GM12878 (cell line): ENCODE results near the gene ATXN7L1. TPM values are rescaled to one million over a fixed set of nuclear protein-coding genes. Genes with fewer than 3 reads are reported as not detected.

Source experiments
- ATF7 ChIP-seq: fragments of 450-650 bp; IDR thresholded peaks from 2 replicates; pipeline ENCODE4 v1.6.1; 2016; ENCODE audit warnings: low read depth, mild to moderate bottlenecking
- CBFB ChIP-seq: IDR thresholded peaks from 2 replicates; pipeline ENCODE4 v1.6.1; 2016; ENCODE audit warnings: antibody characterized with exemption, low read depth
- CREB1 ChIP-seq: IDR thresholded peaks from 2 replicates; pipeline ENCODE4 v1.6.1; 2012; ENCODE audit warnings: low read depth, mild to moderate bottlenecking, inconsistent platforms
- ESRRA ChIP-seq: IDR thresholded peaks from 2 replicates; pipeline ENCODE4 v1.6.1; 2012; ENCODE audit warnings: mild to moderate bottlenecking, low read length, improper control_type of control experiment
- HDAC6 ChIP-seq: fragments of 200-600 bp; sonication (generic); IDR thresholded peaks from one replicate; pipeline ENCODE4 v1.8.0; 2017; ENCODE audit warnings: antibody characterized with exemption; ENCODE audit not compliant: unreplicated experiment
- KAT2A ChIP-seq: conservative IDR thresholded peaks from 2 replicates; pipeline ENCODE4 v1.6.1; 2011; ENCODE audit warnings: low read depth, low read length; ENCODE audit not compliant: control insufficient read depth
- SMAD5 ChIP-seq: IDR thresholded peaks from 2 replicates; pipeline ENCODE4 v1.6.1; 2016; ENCODE audit warnings: antibody characterized with exemption, low read depth
- STAT3 ChIP-seq: IDR thresholded peaks from 2 replicates; pipeline ENCODE4 v1.6.1; 2011; ENCODE audit warnings: low read depth, low read length, improper control_type of control experiment
- WRNIP1 ChIP-seq: IDR thresholded peaks from 2 replicates; pipeline ENCODE4 v1.6.1; 2011; ENCODE audit warnings: low read depth, low read length, improper control_type of control experiment, borderline replicate concordance
- polyA plus RNA-seq, 11 experiments: library from polyadenylated mRNA; depleted of rRNA in 4 of 11; unstranded in 6 of 11; stranded (reverse) in 5 of 11; fragments of >200 nt; fragmentation: Nextera tagmentation in 4 of 11; fragmentation: Illumina TruSeq in 1 of 11; extraction: Ambion mirVana in 4 of 11; extraction: Trizol in 1 of 11; gene quantifications; 1 replicate in 1 of 11; 2 replicates in 10 of 11; pipeline versions ENCODE4 v1.2.1 to v1.2.3, GENCODE V29; 2011 to 2016; ENCODE audit warnings: inconsistent platforms in 2 of 11, missing spikeins in 2 of 11, low read depth in 1 of 11
- total RNA-seq, 4 experiments: library from RNA; depleted of rRNA in 3 of 4; stranded (reverse); fragments of >200 nt in 3 of 4; fragmentation: Illumina TruSeq in 1 of 4; extraction: Trizol in 1 of 4; gene quantifications; 2 replicates each; pipeline versions ENCODE4 v1.2.1 to v1.2.3, GENCODE V29; 2013 to 2021
- TF ChIP-seq, protein P1 (sequence below): fragments of 450-650 bp; IDR thresholded peaks from 2 replicates; pipeline ENCODE4 v1.6.1; 2017; ENCODE audit warnings: mild to moderate bottlenecking, moderate library complexity
- TF ChIP-seq, protein P2 (sequence below): IDR thresholded peaks from 2 replicates; pipeline ENCODE4 v1.6.1; 2012; ENCODE audit warnings: improper control_type of control experiment, low read depth, low read length; ENCODE audit not compliant: insufficient replicate concordance

Gene ATXN7L1
- total and polyA plus RNA-seq, 10 of the 15 experiments (the other 5 are each of a cell fraction or from before 2014, with no cell fraction given): 0.40 to 2.9 (median 1.2) TPM

GRCh38 chr7:105877736-105878135 lies 1.3 kb upstream of the ATXN7L1 start (continued):
- TF ChIP-seq, protein P1, sequence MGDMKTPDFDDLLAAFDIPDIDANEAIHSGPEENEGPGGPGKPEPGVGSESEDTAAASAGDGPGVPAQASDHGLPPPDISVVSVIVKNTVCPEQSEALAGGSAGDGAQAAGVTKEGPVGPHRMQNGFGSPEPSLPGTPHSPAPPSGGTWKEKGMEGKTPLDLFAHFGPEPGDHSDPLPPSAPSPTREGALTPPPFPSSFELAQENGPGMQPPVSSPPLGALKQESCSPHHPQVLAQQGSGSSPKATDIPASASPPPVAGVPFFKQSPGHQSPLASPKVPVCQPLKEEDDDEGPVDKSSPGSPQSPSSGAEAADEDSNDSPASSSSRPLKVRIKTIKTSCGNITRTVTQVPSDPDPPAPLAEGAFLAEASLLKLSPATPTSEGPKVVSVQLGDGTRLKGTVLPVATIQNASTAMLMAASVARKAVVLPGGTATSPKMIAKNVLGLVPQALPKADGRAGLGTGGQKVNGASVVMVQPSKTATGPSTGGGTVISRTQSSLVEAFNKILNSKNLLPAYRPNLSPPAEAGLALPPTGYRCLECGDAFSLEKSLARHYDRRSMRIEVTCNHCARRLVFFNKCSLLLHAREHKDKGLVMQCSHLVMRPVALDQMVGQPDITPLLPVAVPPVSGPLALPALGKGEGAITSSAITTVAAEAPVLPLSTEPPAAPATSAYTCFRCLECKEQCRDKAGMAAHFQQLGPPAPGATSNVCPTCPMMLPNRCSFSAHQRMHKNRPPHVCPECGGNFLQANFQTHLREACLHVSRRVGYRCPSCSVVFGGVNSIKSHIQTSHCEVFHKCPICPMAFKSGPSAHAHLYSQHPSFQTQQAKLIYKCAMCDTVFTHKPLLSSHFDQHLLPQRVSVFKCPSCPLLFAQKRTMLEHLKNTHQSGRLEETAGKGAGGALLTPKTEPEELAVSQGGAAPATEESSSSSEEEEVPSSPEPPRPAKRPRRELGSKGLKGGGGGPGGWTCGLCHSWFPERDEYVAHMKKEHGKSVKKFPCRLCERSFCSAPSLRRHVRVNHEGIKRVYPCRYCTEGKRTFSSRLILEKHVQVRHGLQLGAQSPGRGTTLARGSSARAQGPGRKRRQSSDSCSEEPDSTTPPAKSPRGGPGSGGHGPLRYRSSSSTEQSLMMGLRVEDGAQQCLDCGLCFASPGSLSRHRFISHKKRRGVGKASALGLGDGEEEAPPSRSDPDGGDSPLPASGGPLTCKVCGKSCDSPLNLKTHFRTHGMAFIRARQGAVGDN: no peak
- TF ChIP-seq STAT3: no peak
- no peak for TF ChIP-seq HDAC6
- no peak for TF ChIP-seq CREB1
- no peak for TF ChIP-seq CBFB
- TF ChIP-seq SMAD5: no peak
- TF ChIP-seq KAT2A: no peak
- TF ChIP-seq ESRRA: no peak
- TF ChIP-seq, protein P2, sequence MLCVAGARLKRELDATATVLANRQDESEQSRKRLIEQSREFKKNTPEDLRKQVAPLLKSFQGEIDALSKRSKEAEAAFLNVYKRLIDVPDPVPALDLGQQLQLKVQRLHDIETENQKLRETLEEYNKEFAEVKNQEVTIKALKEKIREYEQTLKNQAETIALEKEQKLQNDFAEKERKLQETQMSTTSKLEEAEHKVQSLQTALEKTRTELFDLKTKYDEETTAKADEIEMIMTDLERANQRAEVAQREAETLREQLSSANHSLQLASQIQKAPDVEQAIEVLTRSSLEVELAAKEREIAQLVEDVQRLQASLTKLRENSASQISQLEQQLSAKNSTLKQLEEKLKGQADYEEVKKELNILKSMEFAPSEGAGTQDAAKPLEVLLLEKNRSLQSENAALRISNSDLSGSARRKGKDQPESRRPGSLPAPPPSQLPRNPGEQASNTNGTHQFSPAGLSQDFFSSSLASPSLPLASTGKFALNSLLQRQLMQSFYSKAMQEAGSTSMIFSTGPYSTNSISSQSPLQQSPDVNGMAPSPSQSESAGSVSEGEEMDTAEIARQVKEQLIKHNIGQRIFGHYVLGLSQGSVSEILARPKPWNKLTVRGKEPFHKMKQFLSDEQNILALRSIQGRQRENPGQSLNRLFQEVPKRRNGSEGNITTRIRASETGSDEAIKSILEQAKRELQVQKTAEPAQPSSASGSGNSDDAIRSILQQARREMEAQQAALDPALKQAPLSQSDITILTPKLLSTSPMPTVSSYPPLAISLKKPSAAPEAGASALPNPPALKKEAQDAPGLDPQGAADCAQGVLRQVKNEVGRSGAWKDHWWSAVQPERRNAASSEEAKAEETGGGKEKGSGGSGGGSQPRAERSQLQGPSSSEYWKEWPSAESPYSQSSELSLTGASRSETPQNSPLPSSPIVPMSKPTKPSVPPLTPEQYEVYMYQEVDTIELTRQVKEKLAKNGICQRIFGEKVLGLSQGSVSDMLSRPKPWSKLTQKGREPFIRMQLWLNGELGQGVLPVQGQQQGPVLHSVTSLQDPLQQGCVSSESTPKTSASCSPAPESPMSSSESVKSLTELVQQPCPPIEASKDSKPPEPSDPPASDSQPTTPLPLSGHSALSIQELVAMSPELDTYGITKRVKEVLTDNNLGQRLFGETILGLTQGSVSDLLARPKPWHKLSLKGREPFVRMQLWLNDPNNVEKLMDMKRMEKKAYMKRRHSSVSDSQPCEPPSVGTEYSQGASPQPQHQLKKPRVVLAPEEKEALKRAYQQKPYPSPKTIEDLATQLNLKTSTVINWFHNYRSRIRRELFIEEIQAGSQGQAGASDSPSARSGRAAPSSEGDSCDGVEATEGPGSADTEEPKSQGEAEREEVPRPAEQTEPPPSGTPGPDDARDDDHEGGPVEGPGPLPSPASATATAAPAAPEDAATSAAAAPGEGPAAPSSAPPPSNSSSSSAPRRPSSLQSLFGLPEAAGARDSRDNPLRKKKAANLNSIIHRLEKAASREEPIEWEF: no peak
- TF ChIP-seq WRNIP1: no peak
- TF ChIP-seq ATF7: no peak
